Effector memory CD4-positive, alpha-beta T cell (primary cell): ENCODE measurements around the gene GNB5.

Source experiments
- DNase-seq, 3 donors: peaks; one replicate each; pipeline ENCODE4 v3.0.0-alpha.2; 2020
- H3K27ac ChIP-seq: 2 replicates; pipeline ENCODE4 v1.7.0; 2013; ENCODE audit warnings: mild to moderate bottlenecking, low read length, moderate library complexity; ENCODE audit not compliant: insufficient read depth, poor library complexity, severe bottlenecking
- H3K27me3 ChIP-seq: replicated peaks from 2 replicates; pipeline ENCODE4 v1.7.0; 2013; ENCODE audit warnings: mild to moderate bottlenecking, low read length; ENCODE audit not compliant: insufficient read depth, control insufficient read depth, poor library complexity, severe bottlenecking
- H3K36me3 ChIP-seq: 2 replicates; pipeline ENCODE4 v1.7.0; 2013; ENCODE audit warnings: mild to moderate bottlenecking, low read length, moderate library complexity; ENCODE audit not compliant: control insufficient read depth, insufficient read depth
- H3K4me1 ChIP-seq: 2 replicates; pipeline ENCODE4 v1.7.0; 2013; ENCODE audit warnings: low read length, mild to moderate bottlenecking; ENCODE audit not compliant: control insufficient read depth, insufficient read depth, poor library complexity, severe bottlenecking
- H3K4me3 ChIP-seq: 2 replicates; pipeline ENCODE4 v1.7.0; 2013; ENCODE audit warnings: low read length, low read depth, mild to moderate bottlenecking; ENCODE audit not compliant: insufficient read depth, poor library complexity, severe bottlenecking
- H3K9me3 ChIP-seq: 2 replicates; pipeline ENCODE4 v1.7.0; 2013; ENCODE audit warnings: mild to moderate bottlenecking, low read length, moderate library complexity; ENCODE audit not compliant: control insufficient read depth

GNB5 gene

DNA sequence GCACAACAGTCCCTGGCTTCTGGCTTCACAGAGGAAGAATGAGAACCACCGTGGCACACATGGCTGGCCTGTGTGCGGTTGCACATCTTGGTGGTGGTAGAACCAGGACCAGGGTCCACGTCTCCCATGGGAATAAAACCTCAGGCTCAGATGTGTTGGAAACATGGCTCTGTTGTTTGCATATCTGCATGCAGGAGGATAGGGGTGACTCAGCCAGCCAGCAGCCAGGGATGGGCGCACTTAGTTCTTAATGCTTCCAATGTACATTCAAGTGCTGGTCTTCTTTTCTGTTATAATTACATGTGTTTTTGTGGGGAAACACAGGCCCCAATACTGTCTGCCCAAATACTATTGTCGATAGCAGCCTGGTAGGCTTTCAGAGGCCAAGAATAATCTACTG, 42.8 kb downstream of the GNB5 start:
- Histone ChIP-seq H3K27me3 (no peaks in the 10 kb centered on the region), H3K27ac (no peak overlapping the region), H3K36me3 (peaks cover 62% of the 10 kb centered on the region), H3K4me3 (no peak overlapping the region), H3K9me3 (no peaks in the 10 kb centered on the region), H3K4me1 (no peaks in the 10 kb centered on the region)
- DNase-seq: no peak

DNA sequence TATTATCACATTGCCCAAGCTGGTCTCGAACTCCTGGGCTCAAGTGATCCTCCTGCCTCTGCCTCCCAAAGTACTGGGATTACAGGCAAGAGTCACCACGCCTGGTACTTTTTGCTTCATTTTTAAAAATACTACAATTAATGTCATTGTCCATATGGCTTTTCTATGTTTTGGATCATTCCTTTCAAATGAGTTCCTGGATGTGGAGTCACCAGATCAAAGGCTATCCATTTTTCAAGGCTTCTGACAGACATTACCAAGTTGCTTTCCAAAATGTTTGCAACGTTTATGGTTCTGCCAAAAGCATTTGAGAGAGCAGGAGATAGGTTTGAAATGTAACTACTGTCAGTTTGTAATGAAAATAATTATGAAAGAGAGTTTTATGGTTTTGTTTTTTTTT, 44.4 kb downstream of the GNB5 start:
- H3K27ac ChIP-seq: no peak overlapping the region
- H3K4me3 ChIP-seq: no peak overlapping the region
- no peaks in the 10 kb centered on the region for H3K9me3 ChIP-seq
- H3K36me3 ChIP-seq: peaks cover 62% of the 10 kb centered on the region
- H3K27me3 ChIP-seq: no peaks in the 10 kb centered on the region
- no peak for DNase-seq
- H3K4me1 ChIP-seq: no peaks in the 10 kb centered on the region

GRCh38 chr15:52146261-52146660, 44.9 kb downstream of the GNB5 start:
- peaks cover 57% of the 10 kb centered on the region for H3K36me3 ChIP-seq

GRCh38 chr15:52144656-52145178, 46.5 kb downstream of the GNB5 start:
- no peaks in the 10 kb centered on the region for H3K4me1 ChIP-seq
- H3K9me3 ChIP-seq: no peaks in the 10 kb centered on the region
- no peak overlapping the region for H3K4me3 ChIP-seq
- H3K27ac ChIP-seq: no peak overlapping the region
- peaks cover 54% of the 10 kb centered on the region for H3K36me3 ChIP-seq
- no peaks in the 10 kb centered on the region for H3K27me3 ChIP-seq
- no peak for DNase-seq

More at GRCh38 chr15:52146261-52146660, 44.9 kb downstream of the GNB5 start:
- no peak overlapping the region for H3K4me3 ChIP-seq
- no peaks in the 10 kb centered on the region for H3K9me3 ChIP-seq
- no peaks in the 10 kb centered on the region for H3K27me3 ChIP-seq
- DNase-seq: no peak
- H3K27ac ChIP-seq: no peak overlapping the region
- H3K4me1 ChIP-seq: no peaks in the 10 kb centered on the region

GRCh38 chr15:52143873-52144272, 47.3 kb downstream of the GNB5 start:
- no peaks in the 10 kb centered on the region for H3K27me3 ChIP-seq
- no peak overlapping the region for H3K4me3 ChIP-seq
- peaks cover 48% of the 10 kb centered on the region for H3K36me3 ChIP-seq
- H3K27ac ChIP-seq: no peak overlapping the region
- no peaks in the 10 kb centered on the region for H3K9me3 ChIP-seq
- no peaks in the 10 kb centered on the region for H3K4me1 ChIP-seq
- DNase-seq: no peak

DNA sequence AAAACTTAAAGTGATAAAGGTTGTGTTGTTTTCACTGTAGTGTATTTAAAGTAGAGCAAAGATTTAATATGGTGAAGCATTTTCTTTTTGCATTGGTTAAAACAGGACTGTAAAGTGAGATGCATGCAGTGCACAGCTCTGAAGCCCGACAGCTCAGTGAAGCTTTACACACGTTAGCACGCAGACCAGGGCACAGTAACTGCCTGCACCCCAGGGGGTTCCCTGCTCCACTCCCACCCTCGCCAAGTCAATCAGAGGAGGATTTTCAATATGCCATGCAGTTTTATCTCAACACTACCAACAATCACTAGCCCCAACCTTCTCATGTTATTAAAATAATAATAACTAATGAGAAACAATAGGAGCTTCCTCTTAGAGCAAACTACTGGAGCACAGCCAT, 50.5 kb downstream of the GNB5 start:
- Histone ChIP-seq H3K27ac (no peak overlapping the region), H3K27me3 (no peaks in the 10 kb centered on the region), H3K4me1 (peaks cover 9% of the 10 kb centered on the region), H3K36me3 (peaks cover 30% of the 10 kb centered on the region), H3K9me3 (no peaks in the 10 kb centered on the region), H3K4me3 (no peak overlapping the region)
- no peak for DNase-seq

GRCh38 chr15:52139599-52140462, 51.4 kb downstream of the GNB5 start:
- H3K27ac ChIP-seq: no peak overlapping the region

DNA sequence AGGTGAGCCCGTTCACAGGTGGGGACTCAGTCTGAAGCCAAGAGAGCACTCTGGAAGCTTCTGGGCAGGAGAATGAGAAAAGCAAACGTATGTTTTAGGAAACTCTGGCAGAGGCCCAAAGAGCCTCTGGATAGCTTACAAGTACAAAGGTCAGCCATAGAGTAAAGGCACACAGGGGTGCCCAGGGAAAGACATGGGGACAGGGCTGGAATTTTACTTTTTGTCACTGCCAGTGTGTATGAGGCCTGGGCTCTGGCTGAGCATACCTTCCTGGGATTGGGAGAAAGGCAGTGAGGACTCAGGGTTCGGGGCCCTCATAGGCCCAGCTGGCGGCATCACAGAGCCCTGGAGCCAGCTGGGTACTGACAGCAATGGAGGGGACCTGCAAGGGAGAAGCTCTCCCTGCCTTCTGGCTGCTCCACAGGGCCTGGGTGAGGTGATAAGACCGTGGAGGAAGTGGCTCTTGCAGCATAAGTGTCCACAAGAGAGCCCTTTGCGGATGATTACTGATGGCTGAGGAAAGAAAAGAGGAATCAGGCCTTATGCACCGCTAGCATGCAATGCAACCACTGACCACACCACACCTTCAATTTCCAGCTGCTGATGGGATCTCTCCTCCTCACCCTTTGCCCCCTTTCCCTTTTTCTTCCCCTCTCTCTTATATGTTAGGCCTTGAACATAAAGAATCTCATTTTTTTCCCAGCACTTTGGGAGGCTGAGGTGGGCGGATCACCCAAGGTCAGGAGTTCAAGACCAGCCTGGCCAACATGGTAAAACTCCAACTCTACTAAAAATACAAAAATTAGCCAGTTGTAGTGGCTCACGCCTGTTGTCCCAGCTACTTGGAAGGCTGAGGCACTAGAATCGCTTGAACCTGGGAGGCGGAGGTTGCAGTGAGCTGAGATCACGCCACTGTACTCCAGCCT, 53.5 kb downstream of the GNB5 start:
- H3K36me3 ChIP-seq: peaks cover 30% of the 10 kb centered on the region
- H3K4me1 ChIP-seq: peaks cover 13% of the 10 kb centered on the region
- H3K4me3 ChIP-seq: no peak overlapping the region
- no peak overlapping the region for H3K27ac ChIP-seq
- H3K9me3 ChIP-seq: no peaks in the 10 kb centered on the region
- H3K27me3 ChIP-seq: no peaks in the 10 kb centered on the region
- no peak for DNase-seq

More at GRCh38 chr15:52139599-52140462, 51.4 kb downstream of the GNB5 start:
- peak in 2 of 3 donors; percentile 16 to 40 for DNase-seq
- no peaks in the 10 kb centered on the region for H3K27me3 ChIP-seq
- peaks cover 13% of the 10 kb centered on the region for H3K4me1 ChIP-seq
- peaks cover 30% of the 10 kb centered on the region for H3K36me3 ChIP-seq
- no peaks in the 10 kb centered on the region for H3K9me3 ChIP-seq
- H3K4me3 ChIP-seq: no peak overlapping the region

DNA sequence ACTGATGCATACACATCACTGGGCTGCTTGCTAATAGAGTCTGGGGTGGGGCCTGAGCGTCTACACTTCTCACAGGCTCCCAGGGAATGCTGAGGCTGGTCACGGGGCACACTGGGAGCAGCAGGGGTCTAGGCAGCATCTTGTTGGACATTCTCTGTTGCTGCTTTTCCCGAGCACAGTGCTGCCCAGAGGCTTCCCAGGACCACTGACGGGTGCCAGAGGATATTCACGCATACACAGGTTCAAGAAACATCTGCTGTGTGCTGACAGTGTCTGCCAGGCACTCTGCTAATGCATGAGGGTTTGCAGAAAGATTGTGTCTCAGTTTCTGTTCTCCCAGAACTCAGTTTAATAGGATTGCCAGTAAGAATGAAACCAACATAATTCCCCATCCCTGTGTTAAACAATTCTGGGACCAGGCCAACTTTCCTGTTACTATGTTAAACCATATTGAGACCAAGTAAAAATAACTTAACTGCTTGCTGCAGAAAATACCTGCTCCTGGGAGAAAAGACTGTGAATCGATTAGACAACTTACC, 54.7 kb downstream of the GNB5 start:
- Histone ChIP-seq H3K4me3 (no peak overlapping the region), H3K4me1 (peaks cover 13% of the 10 kb centered on the region), H3K27ac (no peak overlapping the region), H3K36me3 (peaks cover 35% of the 10 kb centered on the region), H3K9me3 (no peaks in the 10 kb centered on the region), H3K27me3 (no peaks in the 10 kb centered on the region)
- no peak for DNase-seq
